Neural cell (in vitro differentiated cells): ENCODE data around the gene DCC.

ENCODE experiments used
- CTCF ChIP-seq: fragments of 450-650 bp; IDR thresholded peaks from 2 replicates; pipeline ENCODE4 v1.5.1; 2014; ENCODE audit warnings: antibody characterized with exemption, mild to moderate bottlenecking, moderate library complexity; ENCODE audit not compliant: poor library complexity, severe bottlenecking
- EP300 ChIP-seq: fragments of 450-650 bp; conservative IDR thresholded peaks from 2 replicates; pipeline ENCODE4 v1.6.1; 2014; ENCODE audit warnings: antibody characterized with exemption, mild to moderate bottlenecking, moderate library complexity; ENCODE audit not compliant: poor library complexity, severe bottlenecking
- MXI1 ChIP-seq: fragments of 450-650 bp; conservative IDR thresholded peaks from 2 replicates; pipeline ENCODE4 v1.6.1; 2014; ENCODE audit warnings: antibody characterized with exemption, mild to moderate bottlenecking; ENCODE audit not compliant: poor library complexity, severe bottlenecking
- POLR2AphosphoS5 ChIP-seq: IDR thresholded peaks from 2 replicates; pipeline ENCODE4 v1.6.1; 2012
- RAD21 ChIP-seq: fragments of 450-650 bp; conservative IDR thresholded peaks from 2 replicates; pipeline ENCODE4 v1.6.1; 2014; ENCODE audit warnings: antibody characterized with exemption, mild to moderate bottlenecking, moderate library complexity
- REST ChIP-seq: IDR thresholded peaks from 2 replicates; pipeline ENCODE4 v1.6.1; 2012; ENCODE audit warnings: borderline replicate concordance
- SMC3 ChIP-seq: fragments of 450-650 bp; conservative IDR thresholded peaks from 2 replicates; pipeline ENCODE4 v1.6.1; 2014; ENCODE audit warnings: antibody characterized with exemption, mild to moderate bottlenecking, moderate library complexity; ENCODE audit not compliant: poor library complexity
- TAF1 ChIP-seq: IDR thresholded peaks from 2 replicates; pipeline ENCODE4 v1.6.1; 2012; ENCODE audit warnings: low read depth

GRCh38 chr18:53457068-53457467 is 1117.1 kb downstream of the DCC start:
- TF ChIP-seq SMC3 (no peak), CTCF (no peak), MXI1 (no peak), RAD21 (no peak), EP300 (no peak), POLR2AphosphoS5 (no peak), REST (no peak), TAF1 (no peak)
